OCI-M2 (cell line): ENCODE results near the gene METTL23.
A peak's percentile ranks its signal among the peaks of the same experiment; 100 is the strongest.
"Not testable (repeated sequence)": the region's sequence is repeated elsewhere in the genome, so short reads cannot be mapped to it uniquely, and the experiment has no call there.

Experiments
- DNase-seq: peaks from one replicate; lab custom pipeline; 2025; ENCODE audit not compliant: unreplicated experiment; lab: John Stamatoyannopoulos, UW

METTL23 gene

GRCh38 chr17:76713765-76714164 is 12.9 kb upstream of the METTL23 start:
- no peak for DNase-seq

- no peak for DNase-seq
These were observed 12.3 kb upstream of the METTL23 start for GRCh38 chr17:76714336-76714735.

GRCh38 chr17:76714822-76715495 is 11.7 kb upstream of the METTL23 start:
- DNase-seq = no peak

GRCh38 chr17:76715496-76715830 is 11.2 kb upstream of the METTL23 start:
- no peak for DNase-seq

- DNase-seq = no peak
These were observed 10.3 kb upstream of the METTL23 start for GRCh38 chr17:76716146-76716838.

GRCh38 chr17:76716839-76717215 is 9.8 kb upstream of the METTL23 start:
- DNase-seq = no peak

- no peak for DNase-seq
These were observed 8.1 kb upstream of the METTL23 start for GRCh38 chr17:76718516-76718915.

GRCh38 chr17:76720211-76720610 is 6.4 kb upstream of the METTL23 start:
- DNase-seq = no peak

GRCh38 chr17:76720941-76721340 is 5.7 kb upstream of the METTL23 start:
- DNase-seq = no peak

- DNase-seq = no peak
These were observed 5.2 kb upstream of the METTL23 start for GRCh38 chr17:76721463-76721862.

- DNase-seq = no peak
These were observed 4.4 kb upstream of the METTL23 start for GRCh38 chr17:76722279-76722678.

GRCh38 chr17:76722977-76723376 is 3.7 kb upstream of the METTL23 start:
- DNase-seq = not testable (repeated sequence)

GRCh38 chr17:76723812-76724211 is 2.8 kb upstream of the METTL23 start:
- DNase-seq = no peak

GRCh38 chr17:76725580-76726230 is 934 bp upstream of the METTL23 start:
- DNase-seq = no peak

- DNase-seq = peak; percentile 54
These were observed 336 bp upstream of the METTL23 start, which contains the start of gene JMJD6 for GRCh38 chr17:76726231-76726775. JMJD6 (minus strand) TSS chr17:76726606; CDS start chr17:76726475, 131 bp downstream.

- DNase-seq = no peak
These were observed 1.3 kb downstream of the METTL23 start for GRCh38 chr17:76727745-76728456.

GRCh38 chr17:76731800-76732733 is 5.4 kb downstream of the METTL23 start:
- not testable (repeated sequence) for DNase-seq

GRCh38 chr17:76732734-76733617 is 6.3 kb downstream of the METTL23 start:
- no peak for DNase-seq

- DNase-seq = no peak
These were observed 6.9 kb downstream of the METTL23 start for GRCh38 chr17:76733618-76733957.
